Subcutaneous adipose tissue (tissue), 4 donors: ENCODE data around the gene NYAP2. TPM values are rescaled to one million over a fixed set of nuclear protein-coding genes. Genes with fewer than 3 reads are reported as not detected.

Experiments used
- CTCF ChIP-seq: fragments of 450-650 bp; IDR thresholded peaks from one replicate; pipeline ENCODE4 v1.5.1; 2016; ENCODE audit warnings: low read depth, mild to moderate bottlenecking, control low read depth, antibody characterized with exemption, moderate library complexity
- total RNA-seq, 4 donors: library from RNA; depleted of rRNA; stranded (reverse); fragments of >200 nt; gene quantifications; one replicate each; pipeline ENCODE4 v1.1.0, GENCODE V29; 2016

The NYAP2 gene
- total RNA-seq, 4 donors from 2014 or later: 0.19 TPM; not detected in 3

DNA sequence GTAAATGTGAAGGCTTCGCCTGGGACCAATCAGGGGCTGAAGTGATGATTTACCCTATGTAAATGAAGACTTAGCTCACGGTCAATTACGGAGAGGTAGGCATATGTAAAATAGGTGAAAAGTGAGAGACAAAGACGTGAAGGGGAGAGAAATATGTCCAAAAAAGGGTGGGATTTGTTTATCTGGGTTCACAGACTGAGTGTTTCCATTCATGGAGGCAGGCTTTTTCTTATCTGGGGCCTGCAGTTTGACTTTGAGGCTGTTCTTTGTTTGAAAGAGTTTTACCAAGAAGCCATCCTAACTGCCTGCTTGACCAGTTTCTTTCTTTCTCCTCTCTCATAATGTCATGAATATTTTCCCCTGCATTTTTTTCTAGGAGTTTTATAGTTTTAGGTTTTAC lies 202.7 kb downstream of the NYAP2 start:
- no peak for TF ChIP-seq CTCF

DNA sequence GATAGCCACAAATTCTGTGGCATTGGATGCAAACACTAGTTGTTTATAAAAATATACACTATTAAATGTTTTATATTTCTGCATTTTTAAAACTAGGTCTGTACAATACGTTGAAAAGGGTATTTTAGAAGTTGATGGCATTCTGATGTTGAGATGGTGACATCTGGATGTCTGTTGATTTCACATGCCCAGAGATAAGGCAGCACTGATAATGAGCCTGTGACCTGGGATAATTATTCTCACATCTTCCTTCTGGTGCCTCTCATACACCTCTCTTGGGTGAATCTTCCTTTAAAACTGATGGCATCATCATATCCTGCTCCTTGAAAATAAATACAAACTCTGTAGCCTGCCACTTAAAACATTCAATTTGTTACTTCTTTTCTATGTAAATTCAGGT lies 208.6 kb downstream of the NYAP2 start:
- TF ChIP-seq CTCF: no peak

- no peak for TF ChIP-seq CTCF
Measured at GRCh38 chr2:225612636-225613035, 213.1 kb downstream of the NYAP2 start.

DNA sequence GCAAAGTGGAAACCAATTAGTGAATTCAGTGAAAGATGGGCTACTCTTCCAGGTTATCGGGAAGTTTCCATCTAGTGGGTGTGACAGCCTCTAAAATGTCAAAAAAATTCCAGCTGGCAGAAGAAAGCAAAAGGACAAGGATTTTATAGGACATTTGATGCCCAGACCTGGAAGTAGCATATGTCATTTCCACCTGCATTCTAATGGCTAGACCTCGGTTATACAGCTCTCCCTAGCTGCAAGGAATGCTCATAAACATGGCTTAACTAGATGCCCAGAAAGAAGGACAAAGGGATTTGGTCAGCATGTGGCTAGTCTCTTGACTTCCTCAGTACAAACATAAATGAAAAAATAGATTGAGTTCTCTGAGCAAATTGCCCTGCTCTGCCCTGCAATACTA lies 215.4 kb downstream of the NYAP2 start:
- no peak for TF ChIP-seq CTCF

DNA sequence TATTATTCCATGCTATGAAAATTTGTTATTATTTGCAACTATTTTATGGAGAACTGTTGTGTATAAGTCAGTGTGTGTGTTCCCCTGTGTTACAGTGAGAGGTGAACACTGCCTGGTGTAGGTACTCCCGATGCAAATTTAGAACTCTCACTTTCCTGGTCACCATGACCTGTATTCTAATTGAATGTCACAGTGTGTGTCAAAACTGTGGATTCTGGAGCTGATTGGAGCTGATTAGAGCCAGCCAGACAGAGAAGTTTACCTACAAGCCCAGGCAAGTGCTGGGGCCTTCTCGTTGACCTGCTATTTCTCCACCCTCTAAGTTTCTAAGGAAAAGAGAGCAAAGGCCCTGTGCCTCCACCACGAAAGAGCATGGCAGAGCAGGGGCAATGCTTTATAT lies 216.0 kb downstream of the NYAP2 start:
- TF ChIP-seq CTCF: no peak

DNA sequence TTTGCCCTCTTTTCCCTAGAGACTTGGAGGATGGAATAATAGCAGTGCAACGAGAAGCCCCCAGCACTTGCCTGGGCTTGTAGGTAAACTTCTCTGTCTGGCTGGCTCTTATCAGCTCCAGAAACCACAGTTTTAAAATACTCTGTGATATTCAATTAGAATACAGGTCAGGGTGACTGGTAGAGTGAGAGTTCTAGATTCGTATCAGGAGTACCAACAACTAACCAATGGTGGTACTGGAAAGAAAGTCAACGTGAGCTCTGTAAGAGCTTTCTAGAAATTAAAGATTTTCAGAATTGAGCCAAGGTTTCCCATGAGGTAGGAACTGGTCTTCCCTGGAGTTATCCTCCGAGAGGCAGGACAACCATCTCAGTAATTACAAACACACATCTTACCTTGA lies 216.9 kb downstream of the NYAP2 start:
- TF ChIP-seq CTCF: no peak

GRCh38 chr2:225616848-225617247 lies 217.3 kb downstream of the NYAP2 start:
- TF ChIP-seq CTCF: no peak
